ENCODE results near the gene LCOR.
"Not testable (repeated sequence)": the region's sequence is repeated elsewhere in the genome, so short reads cannot be mapped to it uniquely, and the experiment has no call there.

Gene LCOR

GRCh38 chr10:96943161-96943560 lies 111.1 kb downstream of the LCOR start:
- not testable (repeated sequence) for DNase-seq (ENCODE audit: low spot score)

GRCh38 chr10:96947036-96947435 lies 114.9 kb downstream of the LCOR start:
- no peak for DNase-seq (ENCODE audit: low spot score)

GRCh38 chr10:96949039-96949683 lies 117.1 kb downstream of the LCOR start:
- no peak for DNase-seq (ENCODE audit: low spot score)

DNA sequence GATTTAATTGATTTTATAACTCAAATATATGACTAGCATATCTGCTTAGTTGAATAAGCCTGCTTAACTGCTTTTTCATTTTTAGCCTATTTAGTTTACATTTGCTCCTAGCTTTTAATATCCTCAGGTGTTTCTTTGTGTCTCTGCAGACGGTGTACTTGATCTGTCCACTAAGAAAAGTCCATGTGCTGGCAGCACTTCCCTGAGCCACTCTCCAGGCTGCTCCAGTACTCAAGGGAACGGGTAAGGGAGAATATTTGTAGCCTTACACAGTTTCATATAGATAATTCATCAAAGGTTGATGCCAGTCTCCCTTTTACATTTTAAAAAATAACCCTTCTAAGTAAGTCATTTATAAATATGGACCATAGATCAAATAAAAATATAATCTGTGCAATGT lies 119.9 kb downstream of the LCOR start:
- no peak for DNase-seq (ENCODE audit: low spot score)

DNA sequence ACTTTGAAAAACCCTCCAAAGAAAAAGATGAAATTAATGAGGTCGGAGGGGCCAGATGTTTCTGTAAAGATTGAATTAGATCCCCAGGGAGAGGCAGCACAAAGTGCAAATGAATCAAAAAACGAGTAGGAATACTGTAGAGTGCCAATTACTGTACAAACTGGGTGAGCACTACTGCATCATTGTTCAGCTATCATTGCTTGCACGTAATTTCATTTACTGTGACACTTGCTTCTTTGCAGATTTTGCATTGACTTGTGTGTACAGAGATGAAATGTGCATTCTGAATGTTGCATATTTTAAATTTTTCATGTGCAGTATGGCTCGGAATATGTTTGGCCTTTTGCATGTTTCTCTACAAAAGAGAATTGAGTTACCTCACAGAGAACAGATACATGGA lies 123.7 kb downstream of the LCOR start:
- DNase-seq (ENCODE audit: low spot score) = no peak

GRCh38 chr10:96958071-96958470 lies 126.0 kb downstream of the LCOR start:
- no peak for DNase-seq (ENCODE audit: low spot score)

DNA sequence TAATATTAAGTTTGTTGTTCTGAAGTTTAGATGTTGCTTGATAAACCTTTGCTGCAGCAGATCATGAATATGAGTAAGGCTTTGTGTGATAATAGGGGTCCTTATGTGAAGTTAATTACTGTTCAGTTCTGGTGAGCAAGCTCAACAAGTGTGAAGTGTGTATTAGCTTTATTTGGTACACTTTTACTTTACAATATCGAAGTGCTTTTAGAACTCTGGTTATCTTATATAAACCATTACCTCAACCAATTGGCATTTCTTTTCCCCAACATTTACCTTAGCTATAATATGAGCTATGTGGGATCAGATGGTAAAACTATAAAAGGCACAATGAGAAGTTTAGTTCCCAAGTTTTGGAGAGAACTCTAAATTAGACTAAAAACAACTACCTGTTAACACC lies 127.6 kb downstream of the LCOR start:
- no peak for DNase-seq (ENCODE audit: low spot score)

GRCh38 chr10:96960872-96961271 lies 128.8 kb downstream of the LCOR start:
- DNase-seq (ENCODE audit: low spot score) = no peak

DNA sequence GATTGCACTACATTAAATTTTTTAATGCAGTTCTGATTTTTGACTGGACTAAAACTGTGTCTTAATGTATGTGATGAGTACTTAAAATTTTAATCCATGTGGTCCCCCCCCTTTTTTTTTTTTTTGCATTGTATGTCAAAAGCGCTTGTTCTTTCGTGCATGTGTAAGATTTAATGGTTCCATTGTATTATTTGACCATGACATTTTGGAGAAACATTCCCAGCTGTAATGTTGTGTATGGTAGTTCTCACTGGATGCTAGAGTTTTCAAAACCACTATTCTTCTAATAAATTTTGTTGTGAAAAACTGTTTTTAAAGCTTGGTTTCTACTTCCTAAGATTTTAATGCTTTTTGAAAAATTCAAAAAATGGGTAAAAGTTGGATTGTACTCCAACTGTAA lies 132.0 kb downstream of the LCOR start:
- DNase-seq (ENCODE audit: low spot score) = no peak

- no peak for DNase-seq (ENCODE audit: low spot score)
These were observed 135.7 kb downstream of the LCOR start for GRCh38 chr10:96967847-96968246.

- no peak for DNase-seq (ENCODE audit: low spot score)
These were observed 136.8 kb downstream of the LCOR start for GRCh38 chr10:96968682-96969423.

DNA sequence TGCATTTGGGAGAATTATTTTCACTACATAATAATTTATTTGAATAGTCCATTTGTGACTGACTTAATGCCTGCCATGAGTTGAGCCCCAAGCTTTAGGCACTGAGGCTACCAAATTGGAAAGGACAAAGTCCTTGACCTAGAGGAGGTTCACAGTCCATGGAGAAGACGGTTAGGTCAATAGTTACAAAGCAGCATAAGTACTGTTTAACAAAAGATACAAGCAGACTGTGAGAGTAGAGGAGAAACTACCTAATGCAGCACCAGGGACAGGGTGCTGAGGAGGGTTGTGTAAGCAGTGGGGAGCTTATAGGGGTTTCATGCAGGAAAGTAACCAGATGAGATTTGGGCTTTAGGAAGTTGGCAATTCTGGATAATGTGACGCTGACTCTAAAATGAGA lies 139.2 kb downstream of the LCOR start:
- DNase-seq (ENCODE audit: low spot score) = no peak

DNA sequence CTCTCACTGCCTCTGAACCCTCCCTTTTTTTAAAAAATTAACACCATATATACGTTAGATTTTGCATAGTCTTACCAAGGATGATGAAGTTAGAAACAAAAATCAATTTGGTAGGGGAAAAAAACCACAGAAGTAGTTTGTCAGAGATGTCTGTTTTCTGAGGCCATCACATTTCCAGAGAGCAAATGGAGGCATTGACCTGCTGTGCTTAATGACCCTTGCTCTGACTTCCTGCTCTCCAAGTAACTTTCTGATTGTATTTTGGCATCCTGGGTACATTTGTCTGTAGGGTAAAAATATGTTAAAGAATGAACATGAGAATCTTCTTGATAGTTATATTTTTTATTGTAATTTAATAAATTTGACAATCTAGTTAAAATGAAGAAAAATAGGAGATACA lies 140.2 kb downstream of the LCOR start:
- no peak for DNase-seq (ENCODE audit: low spot score)

DNA sequence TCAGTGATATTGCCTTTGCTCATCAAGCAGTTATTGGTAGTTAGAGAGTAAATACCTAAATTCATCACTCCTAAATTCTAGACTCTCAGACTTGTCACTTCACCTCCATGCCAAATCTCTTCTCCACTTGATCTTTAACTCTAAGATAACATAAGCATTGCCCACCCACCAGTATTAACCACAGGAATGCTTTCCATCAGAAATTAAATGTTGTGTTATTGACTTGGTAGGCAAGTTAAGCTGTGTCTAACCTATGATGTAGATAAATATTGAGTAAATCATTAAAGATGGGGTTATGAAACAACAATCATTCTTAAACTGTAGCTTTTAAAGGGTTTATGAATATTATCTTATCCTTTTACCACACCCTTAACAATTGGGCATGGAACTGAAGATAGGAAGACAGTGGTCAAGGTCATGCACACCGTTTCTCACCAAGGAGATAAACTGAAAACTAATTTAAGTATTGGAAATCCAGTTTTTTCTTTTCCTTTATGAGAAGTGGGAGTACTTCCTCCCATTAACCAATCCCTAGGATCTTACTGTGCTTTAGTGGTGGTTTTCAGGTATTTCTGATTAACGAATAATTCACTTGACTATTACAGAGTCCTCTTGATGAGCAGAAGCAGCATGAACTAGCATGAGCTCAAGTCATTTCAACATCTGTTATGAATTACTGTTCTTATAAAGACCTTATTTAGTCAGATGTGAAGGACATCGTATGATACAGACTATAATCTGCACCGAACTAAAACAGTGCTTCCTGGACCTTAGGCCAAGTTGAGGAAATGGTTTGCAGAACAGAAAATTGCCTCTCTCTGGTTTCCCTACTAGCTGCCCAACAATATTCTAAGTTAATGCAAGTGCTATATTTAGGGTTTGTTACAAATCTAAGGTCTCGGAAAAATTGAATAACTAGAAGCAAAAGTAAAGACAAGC lies 142.0 kb downstream of the LCOR start:
- no peak for DNase-seq (ENCODE audit: low spot score)

DNA sequence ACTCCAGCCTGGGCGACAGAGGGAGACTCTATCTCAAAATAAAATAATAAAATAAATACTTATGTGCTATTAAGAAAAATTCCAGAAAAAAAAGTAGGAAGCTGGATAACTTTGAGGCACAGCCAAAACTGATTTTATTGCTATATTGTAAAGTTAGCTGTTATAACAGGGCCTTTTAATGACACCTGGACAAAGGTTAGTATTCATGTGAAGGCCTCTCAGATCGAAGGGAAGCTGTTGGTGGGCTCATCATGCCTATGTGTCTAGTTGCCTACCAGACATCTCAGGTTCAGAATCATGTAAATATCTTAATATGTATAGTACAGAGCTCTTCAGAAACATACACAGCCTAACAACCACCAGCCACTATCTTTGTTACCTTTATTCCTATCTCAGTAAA lies 143.0 kb downstream of the LCOR start:
- DNase-seq (ENCODE audit: low spot score) = no peak

GRCh38 chr10:96978621-96979154 lies 146.6 kb downstream of the LCOR start:
- DNase-seq (ENCODE audit: low spot score) = no peak

- no peak for DNase-seq (ENCODE audit: low spot score)
These were observed 150.2 kb downstream of the LCOR start for GRCh38 chr10:96982149-96982930.

- DNase-seq (ENCODE audit: low spot score) = no peak
These were observed 152.5 kb downstream of the LCOR start for GRCh38 chr10:96984541-96985131.

DNA sequence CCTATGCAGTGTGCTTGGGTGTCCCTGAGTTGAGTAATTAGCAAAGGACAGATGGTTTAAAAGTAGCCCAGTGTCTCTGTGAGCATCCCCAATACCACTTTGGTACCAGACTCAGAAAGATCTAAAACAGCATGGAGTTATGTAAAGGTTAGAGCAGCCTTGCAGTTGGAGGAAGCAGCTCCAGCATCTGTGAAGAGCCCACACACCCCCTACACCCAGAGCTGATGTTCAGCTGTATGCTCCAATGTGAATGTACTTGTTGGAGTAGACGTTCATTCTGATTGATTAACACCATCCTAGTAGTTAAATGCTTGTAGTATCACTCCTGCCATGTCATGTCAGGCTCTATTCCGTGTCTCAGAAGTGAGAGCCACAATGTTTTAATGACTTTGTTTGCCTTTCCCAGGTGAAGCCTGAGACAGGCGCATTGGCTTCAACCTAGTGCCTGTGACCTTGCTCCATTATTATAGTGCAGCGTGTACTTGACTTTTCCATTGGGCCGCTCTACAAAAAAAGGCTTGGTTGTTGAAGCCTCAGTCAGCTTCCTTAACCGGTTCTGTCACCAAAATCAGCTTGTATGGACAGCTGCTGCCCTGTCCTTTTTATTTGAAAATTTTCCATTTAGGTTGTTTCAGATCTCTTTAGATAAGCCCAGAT lies 154.2 kb downstream of the LCOR start:
- DNase-seq (ENCODE audit: low spot score) = no peak

- DNase-seq (ENCODE audit: low spot score) = no peak
These were observed 155.2 kb downstream of the LCOR start for GRCh38 chr10:96987141-96987841.

Measured in LoVo (cell line).